ENCODE measurements around the gene CLTA.
A peak's percentile ranks its signal among the peaks of the same experiment; 100 is the strongest.

CLTA gene

DNA sequence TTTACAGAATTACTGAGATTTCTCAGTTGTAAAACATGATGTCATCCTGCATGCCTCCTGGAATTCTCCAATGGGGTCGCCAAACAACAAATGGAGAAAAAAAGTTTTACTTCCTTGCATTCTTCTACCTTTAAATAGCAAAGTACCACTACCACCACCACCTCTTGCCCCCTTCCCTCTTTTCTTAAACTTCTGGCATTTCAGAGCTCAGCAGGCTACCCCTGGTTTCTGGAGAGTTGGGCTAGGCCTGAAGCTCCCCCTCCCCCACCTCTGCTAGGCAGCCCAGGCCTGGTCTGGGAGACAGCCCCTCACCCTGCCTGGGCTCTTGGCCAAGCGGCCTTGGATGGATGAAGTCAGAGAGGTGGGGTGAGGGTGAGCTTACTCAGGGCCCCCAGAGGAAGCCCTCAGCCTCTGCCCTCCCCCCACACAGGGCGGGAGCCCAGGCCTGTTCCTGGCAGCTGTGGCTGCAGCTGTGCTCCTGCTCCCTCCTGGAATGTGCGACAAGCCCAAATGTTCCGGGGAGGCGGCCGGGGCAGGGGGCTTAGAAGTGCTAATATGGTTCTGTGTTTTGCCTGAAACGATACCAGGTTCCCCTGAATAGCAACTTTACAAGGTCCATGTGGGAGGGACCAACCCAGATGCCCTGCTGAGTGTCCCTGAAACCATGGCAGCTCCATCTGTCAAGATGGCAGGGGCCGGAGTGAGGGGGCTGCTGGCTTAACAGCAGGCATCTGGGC is 27.5 kb upstream of the CLTA start (continued):
- TF ChIP-seq, protein P1, sequence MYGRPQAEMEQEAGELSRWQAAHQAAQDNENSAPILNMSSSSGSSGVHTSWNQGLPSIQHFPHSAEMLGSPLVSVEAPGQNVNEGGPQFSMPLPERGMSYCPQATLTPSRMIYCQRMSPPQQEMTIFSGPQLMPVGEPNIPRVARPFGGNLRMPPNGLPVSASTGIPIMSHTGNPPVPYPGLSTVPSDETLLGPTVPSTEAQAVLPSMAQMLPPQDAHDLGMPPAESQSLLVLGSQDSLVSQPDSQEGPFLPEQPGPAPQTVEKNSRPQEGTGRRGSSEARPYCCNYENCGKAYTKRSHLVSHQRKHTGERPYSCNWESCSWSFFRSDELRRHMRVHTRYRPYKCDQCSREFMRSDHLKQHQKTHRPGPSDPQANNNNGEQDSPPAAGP (tag by site-specific recombination; IDR thresholded peaks at IDR 0.05), result peak; percentile 42; the same call in 1 of the 2 replicates
- TF ChIP-seq KLF7 (tag by site-specific recombination; IDR thresholded peaks at IDR 0.05; ENCODE audit: borderline replicate concordance) (no peak), GLI2 (tag by site-specific recombination; IDR thresholded peaks at IDR 0.05; ENCODE audit: borderline replicate concordance, low read depth) (no peak), ZNF791 (tag by site-specific recombination; IDR thresholded peaks at IDR 0.05) (no peak), ZEB2 (tag by site-specific recombination; IDR thresholded peaks at IDR 0.05) (no peak), ZNF664 (tag by site-specific recombination; IDR thresholded peaks at IDR 0.05) (no peak), ZNF121 (tag by site-specific recombination; IDR thresholded peaks at IDR 0.05) (no peak), ZNF394 (tag by site-specific recombination; IDR thresholded peaks at IDR 0.05; ENCODE audit: borderline replicate concordance) (no peak), ZNF549 (tag by site-specific recombination; IDR thresholded peaks at IDR 0.05) (no peak), ZIC2 (tag by site-specific recombination; IDR thresholded peaks at IDR 0.05) (peak; percentile 17; the same call in 1 of the 2 replicates), ZNF335 (tag by site-specific recombination; conservative IDR thresholded peaks at IDR 0.05) (peak; percentile 75), ZNF155 (tag by site-specific recombination; IDR thresholded peaks at IDR 0.05) (no peak), ZNF423 (tag by site-specific recombination; IDR thresholded peaks at IDR 0.05) (no peak), YY2 (tag by site-specific recombination; IDR thresholded peaks at IDR 0.05) (no peak), ZBTB20 (tag by site-specific recombination; IDR thresholded peaks at IDR 0.05) (peak; percentile 45; the same call in 1 of the 2 replicates), ZNF548 (tag by site-specific recombination; IDR thresholded peaks at IDR 0.05) (no peak), ZNF837 (tag by site-specific recombination; IDR thresholded peaks at IDR 0.05) (no peak), ZNF157 (tag by site-specific recombination; IDR thresholded peaks at IDR 0.05) (no peak), ZNF48 (tag by site-specific recombination; IDR thresholded peaks at IDR 0.05) (no peak), OSR2 (tag by site-specific recombination; IDR thresholded peaks at IDR 0.05) (no peak), ZNF660 (tag by site-specific recombination; IDR thresholded peaks at IDR 0.05) (peak; percentile 54; the same call in 1 of the 2 replicates), ZNF624 (tag by site-specific recombination; IDR thresholded peaks at IDR 0.05) (no peak), ZNF530 (tag by site-specific recombination; IDR thresholded peaks at IDR 0.05; ENCODE audit: low read depth) (0 out of 2 replicates have a peak, but pooled peaks have one; percentile 67), ZFHX2 (tag by site-specific recombination; conservative IDR thresholded peaks at IDR 0.05) (peak; percentile 38; the same call in 1 of the 2 replicates), KLF16 (tag by site-specific recombination; IDR thresholded peaks at IDR 0.05) (0 out of 2 replicates have a peak, but pooled peaks have one; percentile 44), ZNF529 (tag by site-specific recombination; IDR thresholded peaks at IDR 0.05; ENCODE audit: insufficient replicate concordance) (no peak), ZNF366 (tag by site-specific recombination; conservative IDR thresholded peaks at IDR 0.05) (peak; percentile 30; the same call in 1 of the 2 replicates), HOXD13 (CRISPR knock-in tag; IDR thresholded peaks at IDR 0.05; ENCODE audit: borderline replicate concordance) (no peak), MEIS1 (CRISPR knock-in tag; IDR thresholded peaks at IDR 0.05; ENCODE audit: borderline replicate concordance) (no peak), KLF9 (tag by site-specific recombination; IDR thresholded peaks at IDR 0.05; ENCODE audit: low read depth) (no peak), ZFP37 (tag by site-specific recombination; IDR thresholded peaks at IDR 0.05) (no peak), ZNF274 (IDR thresholded peaks at IDR 0.05; ENCODE audit: low read length) (no peak), ZNF274 (tag by site-specific recombination; IDR thresholded peaks at IDR 0.05; ENCODE audit: borderline replicate concordance) (no peak), ZNF239 (tag by site-specific recombination; IDR thresholded peaks at IDR 0.05) (no peak), SP2 (tag by site-specific recombination; IDR thresholded peaks at IDR 0.05) (peak; percentile 44), ZBTB1 (tag by site-specific recombination; IDR thresholded peaks at IDR 0.05) (no peak)
- TF ChIP-seq, protein P2, sequence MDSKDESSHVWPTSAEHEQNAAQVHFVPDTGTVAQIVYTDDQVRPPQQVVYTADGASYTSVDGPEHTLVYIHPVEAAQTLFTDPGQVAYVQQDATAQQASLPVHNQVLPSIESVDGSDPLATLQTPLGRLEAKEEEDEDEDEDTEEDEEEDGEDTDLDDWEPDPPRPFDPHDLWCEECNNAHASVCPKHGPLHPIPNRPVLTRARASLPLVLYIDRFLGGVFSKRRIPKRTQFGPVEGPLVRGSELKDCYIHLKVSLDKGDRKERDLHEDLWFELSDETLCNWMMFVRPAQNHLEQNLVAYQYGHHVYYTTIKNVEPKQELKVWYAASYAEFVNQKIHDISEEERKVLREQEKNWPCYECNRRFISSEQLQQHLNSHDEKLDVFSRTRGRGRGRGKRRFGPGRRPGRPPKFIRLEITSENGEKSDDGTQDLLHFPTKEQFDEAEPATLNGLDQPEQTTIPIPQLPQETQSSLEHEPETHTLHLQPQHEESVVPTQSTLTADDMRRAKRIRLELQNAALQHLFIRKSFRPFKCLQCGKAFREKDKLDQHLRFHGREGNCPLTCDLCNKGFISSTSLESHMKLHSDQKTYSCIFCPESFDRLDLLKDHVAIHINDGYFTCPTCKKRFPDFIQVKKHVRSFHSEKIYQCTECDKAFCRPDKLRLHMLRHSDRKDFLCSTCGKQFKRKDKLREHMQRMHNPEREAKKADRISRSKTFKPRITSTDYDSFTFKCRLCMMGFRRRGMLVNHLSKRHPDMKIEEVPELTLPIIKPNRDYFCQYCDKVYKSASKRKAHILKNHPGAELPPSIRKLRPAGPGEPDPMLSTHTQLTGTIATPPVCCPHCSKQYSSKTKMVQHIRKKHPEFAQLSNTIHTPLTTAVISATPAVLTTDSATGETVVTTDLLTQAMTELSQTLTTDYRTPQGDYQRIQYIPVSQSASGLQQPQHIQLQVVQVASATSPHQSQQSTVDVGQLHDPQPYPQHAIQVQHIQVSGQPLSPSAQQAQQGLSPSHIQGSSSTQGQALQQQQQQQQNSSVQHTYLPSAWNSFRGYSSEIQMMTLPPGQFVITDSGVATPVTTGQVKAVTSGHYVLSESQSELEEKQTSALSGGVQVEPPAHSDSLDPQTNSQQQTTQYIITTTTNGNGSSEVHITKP (tag by site-specific recombination; IDR thresholded peaks at IDR 0.05), result peak; percentile 98
- TF ChIP-seq, protein P3, sequence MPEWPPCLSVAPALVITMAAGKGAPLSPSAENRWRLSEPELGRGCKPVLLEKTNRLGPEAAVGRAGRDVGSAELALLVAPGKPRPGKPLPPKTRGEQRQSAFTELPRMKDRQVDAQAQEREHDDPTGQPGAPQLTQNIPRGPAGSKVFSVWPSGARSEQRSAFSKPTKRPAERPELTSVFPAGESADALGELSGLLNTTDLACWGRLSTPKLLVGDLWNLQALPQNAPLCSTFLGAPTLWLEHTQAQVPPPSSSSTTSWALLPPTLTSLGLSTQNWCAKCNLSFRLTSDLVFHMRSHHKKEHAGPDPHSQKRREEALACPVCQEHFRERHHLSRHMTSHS (tag by site-specific recombination; IDR thresholded peaks at IDR 0.05), result no peak
